Stimulated activated CD8-positive, alpha-beta memory T cell treated with anti-CD3 and anti-CD28 coated beads, Interleukin-12 subunit alpha, Interleukin-12 subunit beta, amount 100 ng/mL, for 1 hour (primary cell): Measurements from ENCODE around the gene SMIM17.
"Not testable (repeated sequence)": the region's sequence is repeated elsewhere in the genome, so short reads cannot be mapped to it uniquely, and the experiment has no call there.

Experiments used
- DNase-seq: peaks from one replicate; pipeline ENCODE4 v3.0.0-alpha.2; 2020; ENCODE audit warnings: low read depth

SMIM17 gene

GRCh38 chr19:56660381-56661107 is 17.6 kb downstream of the SMIM17 start:
- DNase-seq: no peak

GRCh38 chr19:56661248-56661647 is 18.3 kb downstream of the SMIM17 start:
- no peak for DNase-seq

GRCh38 chr19:56663931-56664500 is 21.1 kb downstream of the SMIM17 start:
- DNase-seq: no peak

- DNase-seq: no peak
Measured at GRCh38 chr19:56664511-56664910, 21.6 kb downstream of the SMIM17 start.

- no peak for DNase-seq
Measured at GRCh38 chr19:56667311-56667870, 24.4 kb downstream of the SMIM17 start.

GRCh38 chr19:56668676-56669075 is 25.7 kb downstream of the SMIM17 start:
- DNase-seq: no peak

- no peak for DNase-seq
Measured at GRCh38 chr19:56670401-56670960, 27.5 kb downstream of the SMIM17 start.

- DNase-seq: no peak
Measured at GRCh38 chr19:56670961-56671612, 28.1 kb downstream of the SMIM17 start.

- DNase-seq: peak; percentile 70
Measured at GRCh38 chr19:56671613-56671994, 28.6 kb downstream of the SMIM17 start, which contains the start of gene ZNF835. Gene ZNF835 (minus strand): TSS chr19:56671757. CDS start chr19:56665198, 6,559 bp downstream.

- not testable (repeated sequence) for DNase-seq
Measured at GRCh38 chr19:56672610-56673009, 29.7 kb downstream of the SMIM17 start.

GRCh38 chr19:56678205-56678604 is 35.2 kb downstream of the SMIM17 start:
- DNase-seq: no peak

GRCh38 chr19:56681702-56682101 is 38.7 kb downstream of the SMIM17 start:
- DNase-seq: no peak

GRCh38 chr19:56683116-56683515 is 40.2 kb downstream of the SMIM17 start:
- DNase-seq: no peak

- DNase-seq: no peak
Measured at GRCh38 chr19:56687031-56687430, 44.1 kb downstream of the SMIM17 start.

- DNase-seq: no peak
Measured at GRCh38 chr19:56689198-56689597, 46.2 kb downstream of the SMIM17 start.

- no peak for DNase-seq
Measured at GRCh38 chr19:56690670-56691069, 47.7 kb downstream of the SMIM17 start.

- DNase-seq: no peak
Measured at GRCh38 chr19:56692206-56692895, 49.4 kb downstream of the SMIM17 start.

GRCh38 chr19:56699552-56699951 is 56.6 kb downstream of the SMIM17 start:
- no peak for DNase-seq

- no peak for DNase-seq
Measured at GRCh38 chr19:56701895-56702294, 58.9 kb downstream of the SMIM17 start.

- DNase-seq: no peak
Measured at GRCh38 chr19:56705939-56706338, 63.0 kb downstream of the SMIM17 start.
